Left lung (tissue), 10 donors: ENCODE data around the gene CNTLN. TPM values are rescaled to one million over a fixed set of nuclear protein-coding genes. Genes with fewer than 3 reads are reported as not detected.

Experiments used
- ATAC-seq: fragments of 200-7000 bp; cut with Tn5 transposase; one replicate; pipeline ENCODE4 v1.9.1; 2020; ENCODE audit warnings: moderate library complexity
- DNase-seq, 4 donors: peaks; one replicate each; pipeline ENCODE4 v3.0.0-alpha.2; 2013 to 2020
- H3K27ac ChIP-seq, 2 donors: fragments of 200-600 bp; sonication (generic) in 1 of 2; one replicate each; pipeline versions ENCODE4 v1.5.0 to v1.8.0; 2020 to 2021
- H3K27me3 ChIP-seq, 2 donors: fragments of 200-600 bp; sonication (generic) in 1 of 2; one replicate each; pipeline versions ENCODE4 v1.5.0 to v1.8.0; 2020 to 2021
- H3K36me3 ChIP-seq, 2 donors: fragments of 200-600 bp; sonication (generic) in 1 of 2; one replicate each; pipeline versions ENCODE4 v1.5.0 to v1.8.0; 2020 to 2021
- H3K4me1 ChIP-seq, 2 donors: fragments of 200-600 bp; one replicate each; pipeline ENCODE4 v1.8.0; 2021
- H3K4me3 ChIP-seq, 2 donors: fragments of 200-600 bp; sonication (generic) in 1 of 2; one replicate each; pipeline versions ENCODE4 v1.5.0 to v1.8.0; 2020 to 2021; ENCODE audit warnings: mild to moderate bottlenecking in 1 of 2
- H3K9me3 ChIP-seq, 2 donors: fragments of 200-600 bp; sonication (generic) in 1 of 2; one replicate each; pipeline versions ENCODE4 v1.5.0 to v1.8.0; 2020 to 2021
- CTCF ChIP-seq, 2 donors: fragments of 200-600 bp; sonication (generic) in 1 of 2; IDR thresholded peaks; one replicate each; pipeline versions ENCODE4 v1.5.0 to v1.8.0; 2021; ENCODE audit warnings: antibody characterized with exemption in 2 of 2
- intact Hi-C, 2 donors: fragments of 100-400 bp; cut with DNase I; formaldehyde crosslinking; loops; one replicate each; pipeline versions ENCODE4 v1.11.2 to v1.14.2; 2022
- polyA plus RNA-seq, 6 donors: library from polyadenylated mRNA; unstranded; fragments of 120-200 nt; gene quantifications; one replicate each; pipeline ENCODE4 v1.2.1, GENCODE V29; 2013; ENCODE audit not compliant: insufficient read length in 6 of 6
- total RNA-seq, 2 donors: library from RNA; stranded (reverse); fragmentation: NEBNext Ultra II Directional; extraction: Animal tissue kit (Norgen Biotek cat#: 25700); gene quantifications; one replicate each; pipeline ENCODE4 v1.2.1, GENCODE V29; 2021
- donor health status: DM: no; HTN: yes; CAD: no.
- donor health status: DM: no; HTN: no; CAD: no.

Gene CNTLN
- total and polyA plus RNA-seq, 8 donors: 5.2 to 25.2 (median 18.5) TPM

- TF ChIP-seq CTCF (IDR thresholded peaks at IDR 0.05): no peak
- no peaks in the 10 kb centered on the region for H3K36me3 ChIP-seq
- intact Hi-C loops: no loop called here
- peaks cover 0 to 15% of the 10 kb centered on the region in 2 donors for H3K4me1 ChIP-seq
- no peak overlapping the region for H3K4me3 ChIP-seq
- DNase-seq (no peak), ATAC-seq (no peak)
- H3K9me3 ChIP-seq: no peaks in the 10 kb centered on the region
- H3K27me3 ChIP-seq: no peaks in the 10 kb centered on the region
- no peak overlapping the region for H3K27ac ChIP-seq
These were observed 4.1 kb upstream of the CNTLN start for GRCh38 chr9:17130725-17131124.

GRCh38 chr9:17131494-17131893 lies 3.3 kb upstream of the CNTLN start:
- Histone ChIP-seq H3K36me3 (no peaks in the 10 kb centered on the region), H3K4me1 (peaks cover 0 to 15% of the 10 kb centered on the region in 2 donors), H3K27me3 (no peaks in the 10 kb centered on the region), H3K9me3 (no peaks in the 10 kb centered on the region), H3K27ac (no peak overlapping the region), H3K4me3 (no peak overlapping the region)
- no peak for TF ChIP-seq CTCF (IDR thresholded peaks at IDR 0.05)
- intact Hi-C loops: no loop called here
- DNase-seq: no peak
- no peak for ATAC-seq

- no peak for TF ChIP-seq CTCF (IDR thresholded peaks at IDR 0.05)
- peak overlapping the region; percentile 77 to 85 for H3K4me3 ChIP-seq
- H3K27me3 ChIP-seq: no peaks in the 10 kb centered on the region
- no peaks in the 10 kb centered on the region for H3K9me3 ChIP-seq
- no peaks in the 10 kb centered on the region for H3K36me3 ChIP-seq
- H3K4me1 ChIP-seq: peaks cover 0 to 20% of the 10 kb centered on the region in 2 donors
- peak overlapping the region; percentile 81 to 82 for H3K27ac ChIP-seq
- DNase-seq (peak; percentile 44 to 86 (median 75)), ATAC-seq (peak; percentile 72)
- intact Hi-C loops: no loop called here
These were observed 688 bp downstream of the CNTLN start for GRCh38 chr9:17135295-17136160.

GRCh38 chr9:17137566-17137965 lies 2.7 kb downstream of the CNTLN start:
- TF ChIP-seq CTCF (IDR thresholded peaks at IDR 0.05): no peak
- no peak for ATAC-seq
- Histone ChIP-seq H3K9me3 (no peaks in the 10 kb centered on the region), H3K4me1 (peaks cover 0 to 16% of the 10 kb centered on the region in 2 donors), H3K27ac (no peak overlapping the region), H3K36me3 (no peaks in the 10 kb centered on the region), H3K27me3 (no peaks in the 10 kb centered on the region), H3K4me3 (no peak overlapping the region)
- DNase-seq: no peak
- intact Hi-C loops: no loop called here

- peak; percentile 5 for ATAC-seq
These were observed 3.7 kb downstream of the CNTLN start for GRCh38 chr9:17138503-17138902.

More at GRCh38 chr9:17138503-17138902, 3.7 kb downstream of the CNTLN start:
- no peak for DNase-seq
- Histone ChIP-seq H3K27me3 (no peaks in the 10 kb centered on the region), H3K4me1 (peaks cover 0 to 16% of the 10 kb centered on the region in 2 donors), H3K36me3 (no peaks in the 10 kb centered on the region), H3K27ac (no peak overlapping the region), H3K4me3 (no peak overlapping the region), H3K9me3 (no peaks in the 10 kb centered on the region)
- TF ChIP-seq CTCF (IDR thresholded peaks at IDR 0.05): no peak
- intact Hi-C loops: no loop called here
